ENCODE measurements around the gene SFMBT1. TPM values are rescaled to one million over a fixed set of nuclear protein-coding genes. Genes with fewer than 3 reads are reported as not detected.

The SFMBT1 gene
- total RNA-seq = 3.5 and 3.9 TPM in 2 replicates

GRCh38 chr3:53045518-53046170 is at the start of gene SFMBT1:
SFMBT1 (minus strand) TSS chr3:53046073; CDS start chr3:52969128, 76,945 bp downstream.

GRCh38 chr3:52897130-52898122 is 148.4 kb downstream of the SFMBT1 start, which contains the start of gene STIMATE:
STIMATE (minus strand) TSS chr3:52897548; CDS start chr3:52897450, 98 bp downstream.

Other genes starting within 250 kb of the SFMBT1 start
- 0.57 and 0.88 TPM in 2 replicates for gene ITIH4, start 215.4 kb downstream of the SFMBT1 start, total RNA-seq
- not detected in 2 replicates for gene MUSTN1, start 211.1 kb downstream of the SFMBT1 start, total RNA-seq
- 17.1 and 22.0 TPM in 2 replicates for gene STIMATE, start 148.5 kb downstream of the SFMBT1 start, total RNA-seq
- 12.0 and 24.9 TPM in 2 replicates for gene RFT1, start 84.4 kb upstream of the SFMBT1 start, total RNA-seq
- gene PRKCD, start 115.1 kb upstream of the SFMBT1 start, total RNA-seq = 4.2 and 4.4 TPM in 2 replicates
- gene TKT, start 209.9 kb upstream of the SFMBT1 start, total RNA-seq = 312 and 467 TPM in 2 replicates